Vagina (tissue), 2 donors: ENCODE data around the gene LRRC45. TPM values are rescaled to one million over a fixed set of nuclear protein-coding genes. Genes with fewer than 3 reads are reported as not detected.

Experiments
- DNase-seq, 2 donors: peaks; one replicate each; pipeline ENCODE4 v3.0.0-alpha.2; 2017; ENCODE audit errors: extremely low spot score in 2 of 2
- H3K27ac ChIP-seq: fragments of 200-600 bp; sonication (generic); one replicate; pipeline ENCODE4 v1.5.1; 2019
- H3K27me3 ChIP-seq: fragments of 200-600 bp; sonication (generic); one replicate; pipeline ENCODE4 v1.5.1; 2019
- H3K36me3 ChIP-seq, 2 donors: fragments of 200-600 bp; sonication (generic); one replicate each; pipeline ENCODE4 v1.5.1; 2017 to 2019
- H3K4me1 ChIP-seq: fragments of 200-600 bp; sonication (generic); one replicate; pipeline ENCODE4 v1.5.1; 2019
- H3K4me3 ChIP-seq, 2 donors: fragments of 200-600 bp; sonication (generic); 1 replicate in 1 of 2; 2 replicates in 1 of 2; pipeline ENCODE4 v1.5.1; 2016 to 2019
- H3K9me3 ChIP-seq: fragments of 200-600 bp; sonication (generic); one replicate; pipeline ENCODE4 v1.5.1; 2019
- POLR2A ChIP-seq, 2 donors: fragments of 450-650 bp; IDR thresholded peaks; one replicate each; pipeline ENCODE4 v1.6.1; 2017; ENCODE audit warnings: antibody characterized with exemption in 2 of 2, mild to moderate bottlenecking in 2 of 2, moderate library complexity in 2 of 2
- POLR2AphosphoS5 ChIP-seq, 2 donors: sonication (generic); formaldehyde crosslinking; IDR thresholded peaks; one replicate each; pipeline ENCODE4 v1.9.0; 2017; ENCODE audit warnings: antibody characterized with exemption in 2 of 2, mild to moderate bottlenecking in 2 of 2, low read depth in 1 of 2; ENCODE audit not compliant: insufficient read depth in 1 of 2
- intact Hi-C: fragments of 100-400 bp; cut with DNase I; formaldehyde crosslinking; loops from one replicate; pipeline ENCODE4 v1.15.1; 2023
- total RNA-seq: library from RNA; depleted of rRNA; stranded (reverse); fragments of >200 nt; gene quantifications from one replicate; pipeline ENCODE4 v1.2.3, GENCODE V29; 2016
- TF ChIP-seq, protein P1 (sequence below), 3 experiments: fragments of 450-650 bp in 2 of 3; fragments of 200-600 bp in 1 of 3; sonication (generic) in 1 of 3; IDR thresholded peaks; one replicate each; pipeline ENCODE4 v1.5.1; 2017 to 2019; ENCODE audit warnings: antibody characterized with exemption in 3 of 3, mild to moderate bottlenecking in 2 of 3, moderate library complexity in 2 of 3

The LRRC45 gene
- total RNA-seq, 1 donor from 2014 or later = 14.0 TPM

GRCh38 chr17:82058230-82058854 lies 35.2 kb downstream of the LRRC45 start:
- H3K36me3 ChIP-seq = peaks cover 0 to 83% of the 10 kb centered on the region in 2 donors
- no peak overlapping the region for H3K4me3 ChIP-seq
- DNase-seq = no peak
- intact Hi-C loops = no loop called here
- no peak for TF ChIP-seq POLR2A (IDR thresholded peaks at IDR 0.05)
- TF ChIP-seq POLR2AphosphoS5 (IDR thresholded peaks at IDR 0.05; ENCODE audit: insufficient read depth in 1 of 2, low read depth in 1 of 2) = no peak
- TF ChIP-seq, protein P1, sequence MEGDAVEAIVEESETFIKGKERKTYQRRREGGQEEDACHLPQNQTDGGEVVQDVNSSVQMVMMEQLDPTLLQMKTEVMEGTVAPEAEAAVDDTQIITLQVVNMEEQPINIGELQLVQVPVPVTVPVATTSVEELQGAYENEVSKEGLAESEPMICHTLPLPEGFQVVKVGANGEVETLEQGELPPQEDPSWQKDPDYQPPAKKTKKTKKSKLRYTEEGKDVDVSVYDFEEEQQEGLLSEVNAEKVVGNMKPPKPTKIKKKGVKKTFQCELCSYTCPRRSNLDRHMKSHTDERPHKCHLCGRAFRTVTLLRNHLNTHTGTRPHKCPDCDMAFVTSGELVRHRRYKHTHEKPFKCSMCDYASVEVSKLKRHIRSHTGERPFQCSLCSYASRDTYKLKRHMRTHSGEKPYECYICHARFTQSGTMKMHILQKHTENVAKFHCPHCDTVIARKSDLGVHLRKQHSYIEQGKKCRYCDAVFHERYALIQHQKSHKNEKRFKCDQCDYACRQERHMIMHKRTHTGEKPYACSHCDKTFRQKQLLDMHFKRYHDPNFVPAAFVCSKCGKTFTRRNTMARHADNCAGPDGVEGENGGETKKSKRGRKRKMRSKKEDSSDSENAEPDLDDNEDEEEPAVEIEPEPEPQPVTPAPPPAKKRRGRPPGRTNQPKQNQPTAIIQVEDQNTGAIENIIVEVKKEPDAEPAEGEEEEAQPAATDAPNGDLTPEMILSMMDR (IDR thresholded peaks at IDR 0.05) = no peak
- no peaks in the 10 kb centered on the region for H3K9me3 ChIP-seq
- no peak overlapping the region for H3K27ac ChIP-seq
- peaks cover 8% of the 10 kb centered on the region for H3K4me1 ChIP-seq
- H3K27me3 ChIP-seq = no peaks in the 10 kb centered on the region

DNA sequence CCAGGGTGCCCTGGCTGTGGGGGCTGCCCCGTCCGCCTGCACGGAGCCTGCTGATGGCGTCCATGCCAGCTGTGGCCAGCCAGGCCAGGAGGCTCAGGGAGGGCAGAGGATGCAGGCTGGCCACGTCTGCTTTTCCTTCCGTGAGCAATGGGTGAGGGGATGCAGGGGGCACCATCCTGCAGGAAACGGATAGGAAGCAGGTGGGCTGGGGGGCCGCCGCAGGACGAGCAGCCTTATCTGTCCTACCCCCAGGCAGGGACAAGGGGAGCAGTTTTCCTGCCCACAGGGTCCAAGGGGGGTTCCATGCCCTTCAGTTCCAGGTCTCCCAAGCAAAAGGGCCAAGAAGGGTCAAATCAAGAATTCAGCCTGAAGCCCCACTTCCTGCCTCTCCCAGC lies 35.7 kb downstream of the LRRC45 start:
- Histone ChIP-seq H3K36me3 (peaks cover 0 to 83% of the 10 kb centered on the region in 2 donors), H3K4me3 (no peak overlapping the region), H3K9me3 (no peaks in the 10 kb centered on the region), H3K27ac (no peak overlapping the region), H3K27me3 (no peaks in the 10 kb centered on the region), H3K4me1 (peaks cover 8% of the 10 kb centered on the region)
- intact Hi-C loops = no loop called here
- no peak for TF ChIP-seq POLR2A (IDR thresholded peaks at IDR 0.05)
- TF ChIP-seq POLR2AphosphoS5 (IDR thresholded peaks at IDR 0.05; ENCODE audit: insufficient read depth in 1 of 2, low read depth in 1 of 2) = no peak
- TF ChIP-seq, protein P1 (IDR thresholded peaks at IDR 0.05) = no peak
- no peak for DNase-seq

DNA sequence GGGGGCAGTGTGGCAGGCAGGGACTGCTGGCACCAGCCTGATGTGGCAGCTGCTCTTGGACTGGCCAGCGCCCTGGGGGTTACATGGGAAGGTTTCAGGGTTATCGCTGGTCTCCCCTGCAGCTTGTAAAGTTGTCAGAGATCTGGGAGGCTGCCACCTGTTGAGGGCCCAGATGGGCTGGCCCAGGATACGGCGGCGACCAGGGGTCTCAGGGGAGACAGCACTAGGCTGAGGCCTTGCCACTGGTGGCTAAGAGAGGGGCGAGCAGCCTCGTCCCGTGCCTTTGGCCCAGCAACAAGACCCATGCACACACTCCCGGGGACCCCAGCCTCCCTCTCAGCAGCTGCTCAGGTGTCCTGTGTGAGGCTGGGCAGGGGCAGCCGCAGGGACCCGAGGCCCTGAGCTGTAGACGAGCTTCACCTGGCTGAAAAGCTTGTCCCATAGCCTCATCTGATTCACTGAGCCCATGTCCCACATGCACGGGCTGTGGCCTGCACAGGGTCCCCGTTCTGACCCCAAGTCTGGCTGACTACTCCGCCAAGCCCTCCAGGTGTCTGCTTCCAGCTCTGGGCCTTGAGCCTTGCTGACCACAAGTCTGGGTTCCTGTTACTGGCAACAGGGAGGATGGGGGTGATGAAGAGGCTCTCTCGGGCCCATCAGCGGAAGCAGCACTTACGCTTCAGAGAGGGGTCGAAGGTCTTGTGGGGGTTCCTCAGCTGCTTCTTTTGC lies 36.3 kb downstream of the LRRC45 start:
- intact Hi-C loops = no loop called here
- H3K36me3 ChIP-seq = peaks cover 0 to 78% of the 10 kb centered on the region in 2 donors
- TF ChIP-seq POLR2AphosphoS5 (IDR thresholded peaks at IDR 0.05; ENCODE audit: insufficient read depth in 1 of 2, low read depth in 1 of 2) = no peak
- H3K4me3 ChIP-seq = no peak overlapping the region
- no peaks in the 10 kb centered on the region for H3K27me3 ChIP-seq
- DNase-seq = no peak
- no peak overlapping the region for H3K27ac ChIP-seq
- H3K4me1 ChIP-seq = peaks cover 11% of the 10 kb centered on the region
- H3K9me3 ChIP-seq = no peaks in the 10 kb centered on the region

- Histone ChIP-seq H3K4me1 (peaks cover 17% of the 10 kb centered on the region), H3K27me3 (no peaks in the 10 kb centered on the region), H3K4me3 (no peak overlapping the region), H3K27ac (no peak overlapping the region), H3K36me3 (peaks cover 0 to 72% of the 10 kb centered on the region in 2 donors), H3K9me3 (no peaks in the 10 kb centered on the region)
- no peak for TF ChIP-seq POLR2AphosphoS5 (IDR thresholded peaks at IDR 0.05; ENCODE audit: insufficient read depth in 1 of 2, low read depth in 1 of 2)
- no peak for TF ChIP-seq POLR2A (IDR thresholded peaks at IDR 0.05)
- intact Hi-C loops = no loop called here
- DNase-seq = no peak
Measured at GRCh38 chr17:82060001-82060380, 36.9 kb downstream of the LRRC45 start.

DNA sequence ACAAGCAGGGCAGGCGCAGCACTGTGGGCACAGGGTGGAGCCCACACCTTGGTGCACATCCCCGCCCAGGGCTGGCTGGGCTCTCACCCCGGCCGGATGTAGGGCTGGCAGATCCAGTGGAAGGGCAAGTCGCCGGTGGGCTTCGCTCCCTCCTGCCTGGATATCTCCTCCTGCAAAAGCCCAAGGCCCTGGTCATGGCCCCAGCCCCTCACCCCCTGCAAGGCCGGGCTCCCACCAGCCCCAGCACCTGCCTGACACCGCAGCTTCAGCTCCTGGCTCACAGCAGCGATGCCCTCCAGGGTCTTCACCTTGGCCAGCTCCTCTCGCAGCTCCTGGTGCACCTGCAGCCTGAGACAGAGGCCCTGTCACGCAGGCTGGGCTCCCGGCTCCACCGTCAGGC lies 37.5 kb downstream of the LRRC45 start:
- no peak for DNase-seq
- peaks cover 18% of the 10 kb centered on the region for H3K4me1 ChIP-seq
- TF ChIP-seq POLR2AphosphoS5 (IDR thresholded peaks at IDR 0.05; ENCODE audit: insufficient read depth in 1 of 2, low read depth in 1 of 2) (no peak), POLR2A (IDR thresholded peaks at IDR 0.05) (no peak)
- TF ChIP-seq, protein P1 (IDR thresholded peaks at IDR 0.05) = no peak
- intact Hi-C loops = no loop called here
- no peaks in the 10 kb centered on the region for H3K9me3 ChIP-seq
- H3K27ac ChIP-seq = no peak overlapping the region
- peaks cover 0 to 67% of the 10 kb centered on the region in 2 donors for H3K36me3 ChIP-seq
- H3K4me3 ChIP-seq = no peak overlapping the region
- H3K27me3 ChIP-seq = no peaks in the 10 kb centered on the region
